ENCODE data around the gene TDRD10. TPM values are rescaled to one million over a fixed set of nuclear protein-coding genes. Genes with fewer than 3 reads are reported as not detected.

Gene TDRD10
- total RNA-seq, 1 experiment from 2014 or later = not detected

DNA sequence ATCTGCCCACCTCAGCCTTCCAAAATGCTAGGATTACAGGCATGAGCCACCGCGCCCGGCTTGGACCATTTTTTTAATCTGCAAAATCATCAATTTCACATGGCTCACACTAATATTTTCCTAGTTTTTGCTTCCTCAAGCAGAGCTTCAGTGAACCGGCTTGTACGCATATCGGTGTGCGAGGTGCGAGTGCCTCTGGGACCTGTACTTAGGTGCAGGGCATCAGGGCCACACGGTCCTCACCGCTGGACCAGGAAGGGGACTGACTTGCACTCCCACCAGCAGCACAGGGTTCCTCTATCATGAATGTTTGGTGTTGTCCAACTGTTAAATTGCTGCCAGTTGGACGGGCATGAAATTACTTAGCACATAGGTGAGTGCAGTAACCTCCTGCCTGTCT is 15.6 kb downstream of the TDRD10 start:
- TF ChIP-seq, protein P1, sequence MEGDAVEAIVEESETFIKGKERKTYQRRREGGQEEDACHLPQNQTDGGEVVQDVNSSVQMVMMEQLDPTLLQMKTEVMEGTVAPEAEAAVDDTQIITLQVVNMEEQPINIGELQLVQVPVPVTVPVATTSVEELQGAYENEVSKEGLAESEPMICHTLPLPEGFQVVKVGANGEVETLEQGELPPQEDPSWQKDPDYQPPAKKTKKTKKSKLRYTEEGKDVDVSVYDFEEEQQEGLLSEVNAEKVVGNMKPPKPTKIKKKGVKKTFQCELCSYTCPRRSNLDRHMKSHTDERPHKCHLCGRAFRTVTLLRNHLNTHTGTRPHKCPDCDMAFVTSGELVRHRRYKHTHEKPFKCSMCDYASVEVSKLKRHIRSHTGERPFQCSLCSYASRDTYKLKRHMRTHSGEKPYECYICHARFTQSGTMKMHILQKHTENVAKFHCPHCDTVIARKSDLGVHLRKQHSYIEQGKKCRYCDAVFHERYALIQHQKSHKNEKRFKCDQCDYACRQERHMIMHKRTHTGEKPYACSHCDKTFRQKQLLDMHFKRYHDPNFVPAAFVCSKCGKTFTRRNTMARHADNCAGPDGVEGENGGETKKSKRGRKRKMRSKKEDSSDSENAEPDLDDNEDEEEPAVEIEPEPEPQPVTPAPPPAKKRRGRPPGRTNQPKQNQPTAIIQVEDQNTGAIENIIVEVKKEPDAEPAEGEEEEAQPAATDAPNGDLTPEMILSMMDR (conservative IDR thresholded peaks at IDR 0.05) = no peak
- no peak for TF ChIP-seq EZH2 (IDR thresholded peaks at IDR 0.05; ENCODE audit: low read depth)
- no peak overlapping the region for H2AFZ ChIP-seq
- H3K27me3 ChIP-seq (ENCODE audit: insufficient read depth, low read depth) = peaks cover 72% of the 10 kb centered on the region
- no peak overlapping the region for H3K4me3 ChIP-seq
- no peaks in the 10 kb centered on the region for H3K79me2 ChIP-seq (ENCODE audit: low read depth)
- no peaks in the 10 kb centered on the region for H3K36me3 ChIP-seq (ENCODE audit: low read depth)
- H3K27ac ChIP-seq = no peak overlapping the region
- no peak for DNase-seq
- no peaks in the 10 kb centered on the region for H3F3A ChIP-seq (ENCODE audit: insufficient read depth, low read depth)
- no TSS peak for BruUV-seq (replicated peaks)
- H3K4me2 ChIP-seq = no peak overlapping the region
- POLR2A ChIA-PET (ENCODE audit: unreplicated experiment) = interaction anchor here (0.5 kb wide), 1 partner anchor 33 kb away, joined by 3 read pairs; no protein-coding TSS in a partner anchor
- no peaks in the 10 kb centered on the region for H4K20me1 ChIP-seq (ENCODE audit: insufficient read depth)
- H3K9me3 ChIP-seq (ENCODE audit: insufficient read depth, low read depth) = no peaks in the 10 kb centered on the region
- CTCF ChIA-PET = no interaction called here
- H3K4me1 ChIP-seq (replicated peaks; ENCODE audit: insufficient read depth) = peaks cover 7% of the 10 kb centered on the region; the same call in 1 of the 2 replicates
- no peaks in the 10 kb centered on the region for H3K9me2 ChIP-seq (ENCODE audit: insufficient read depth)
- intact Hi-C loops (cut with micrococcal nuclease; ENCODE audit: unreplicated experiment) = no loop called here

DNA sequence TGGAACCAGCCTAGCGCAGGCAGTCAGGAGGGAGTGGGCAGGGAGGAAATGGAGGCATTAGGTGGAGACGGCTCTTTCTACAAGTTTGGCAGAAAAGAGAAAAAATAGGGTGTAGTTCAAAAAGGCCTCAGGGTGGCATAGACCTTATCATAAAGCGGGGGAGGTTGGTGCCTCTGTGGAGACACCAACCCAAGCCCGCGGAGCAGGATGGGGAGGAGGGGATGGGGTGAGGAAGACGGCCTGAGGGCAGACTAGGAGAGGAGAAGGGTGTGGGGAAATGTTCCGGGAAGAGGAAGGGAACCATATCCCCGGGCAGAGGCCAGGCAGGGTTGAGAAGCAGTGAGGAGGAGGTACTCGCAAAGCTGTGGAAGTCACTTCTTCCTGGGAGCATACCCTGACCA is 17.6 kb downstream of the TDRD10 start:
- no peak overlapping the region for H3K27ac ChIP-seq
- no peak overlapping the region for H3K4me3 ChIP-seq
- ChIA-PET POLR2A (ENCODE audit: unreplicated experiment) (no interaction called here), CTCF (no interaction called here)
- H2AFZ ChIP-seq = no peak overlapping the region
- no peaks in the 10 kb centered on the region for H3F3A ChIP-seq (ENCODE audit: insufficient read depth, low read depth)
- no peaks in the 10 kb centered on the region for H3K9me2 ChIP-seq (ENCODE audit: insufficient read depth)
- H3K36me3 ChIP-seq (ENCODE audit: low read depth) = no peaks in the 10 kb centered on the region
- H3K79me2 ChIP-seq (ENCODE audit: low read depth) = no peaks in the 10 kb centered on the region
- no peak for DNase-seq
- peaks cover 63% of the 10 kb centered on the region for H3K27me3 ChIP-seq (ENCODE audit: insufficient read depth, low read depth)
- no peak for TF ChIP-seq EZH2 (IDR thresholded peaks at IDR 0.05; ENCODE audit: low read depth)
- TF ChIP-seq, protein P1 (conservative IDR thresholded peaks at IDR 0.05) = no peak
- no peak overlapping the region for H3K4me2 ChIP-seq
- H4K20me1 ChIP-seq (ENCODE audit: insufficient read depth) = no peaks in the 10 kb centered on the region
- no TSS peak for BruUV-seq (replicated peaks)
- intact Hi-C loops (cut with micrococcal nuclease; ENCODE audit: unreplicated experiment) = no loop called here
- no peaks in the 10 kb centered on the region for H3K9me3 ChIP-seq (ENCODE audit: insufficient read depth, low read depth)
- H3K4me1 ChIP-seq (replicated peaks; ENCODE audit: insufficient read depth) = peaks cover 7% of the 10 kb centered on the region; the same call in 1 of the 2 replicates

DNA sequence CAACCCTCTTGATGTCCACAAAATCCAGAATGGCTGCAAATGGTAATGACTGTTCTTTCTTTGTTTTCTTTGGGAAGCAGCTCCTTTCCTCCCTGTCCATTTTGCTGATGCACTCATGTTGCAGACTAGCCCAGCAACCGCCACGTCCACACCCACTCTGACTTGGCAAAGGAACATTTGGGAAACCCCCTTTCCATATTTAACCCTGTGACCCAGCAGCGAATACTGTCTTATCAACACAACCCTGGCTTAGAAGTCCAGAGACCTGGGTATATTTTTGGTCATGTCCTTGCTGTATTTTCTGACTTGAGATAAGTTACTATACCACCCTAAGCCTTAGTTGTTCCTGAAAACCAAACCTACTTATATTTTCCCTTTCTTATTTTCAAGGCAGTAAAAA is 18.3 kb downstream of the TDRD10 start:
- Histone ChIP-seq H3K4me2 (no peak overlapping the region), H3K27me3 (ENCODE audit: insufficient read depth, low read depth) (peaks cover 63% of the 10 kb centered on the region), H2AFZ (no peak overlapping the region), H3K4me3 (no peak overlapping the region), H3K79me2 (ENCODE audit: low read depth) (no peaks in the 10 kb centered on the region), H3K4me1 (replicated peaks; ENCODE audit: insufficient read depth) (peaks cover 7% of the 10 kb centered on the region; the same call in 1 of the 2 replicates), H3K9me2 (ENCODE audit: insufficient read depth) (peaks cover 4% of the 10 kb centered on the region; the same call in 1 of the 2 replicates), H4K20me1 (ENCODE audit: insufficient read depth) (no peaks in the 10 kb centered on the region), H3K27ac (no peak overlapping the region), H3F3A (ENCODE audit: insufficient read depth, low read depth) (no peaks in the 10 kb centered on the region), H3K36me3 (ENCODE audit: low read depth) (no peaks in the 10 kb centered on the region), H3K9me3 (ENCODE audit: insufficient read depth, low read depth) (no peaks in the 10 kb centered on the region)
- no TSS peak for BruUV-seq (replicated peaks)
- CTCF ChIA-PET = no interaction called here
- intact Hi-C loops (cut with micrococcal nuclease; ENCODE audit: unreplicated experiment) = no loop called here
- no peak for TF ChIP-seq EZH2 (IDR thresholded peaks at IDR 0.05; ENCODE audit: low read depth)
- TF ChIP-seq, protein P1 (conservative IDR thresholded peaks at IDR 0.05) = no peak
- POLR2A ChIA-PET (ENCODE audit: unreplicated experiment) = no interaction called here
- DNase-seq = no peak
